ENCODE measurements around the gene DENND6A.
"Not testable (repeated sequence)": the region's sequence is repeated elsewhere in the genome, so short reads cannot be mapped to it uniquely, and the experiment has no call there.

Gene DENND6A, protein sequence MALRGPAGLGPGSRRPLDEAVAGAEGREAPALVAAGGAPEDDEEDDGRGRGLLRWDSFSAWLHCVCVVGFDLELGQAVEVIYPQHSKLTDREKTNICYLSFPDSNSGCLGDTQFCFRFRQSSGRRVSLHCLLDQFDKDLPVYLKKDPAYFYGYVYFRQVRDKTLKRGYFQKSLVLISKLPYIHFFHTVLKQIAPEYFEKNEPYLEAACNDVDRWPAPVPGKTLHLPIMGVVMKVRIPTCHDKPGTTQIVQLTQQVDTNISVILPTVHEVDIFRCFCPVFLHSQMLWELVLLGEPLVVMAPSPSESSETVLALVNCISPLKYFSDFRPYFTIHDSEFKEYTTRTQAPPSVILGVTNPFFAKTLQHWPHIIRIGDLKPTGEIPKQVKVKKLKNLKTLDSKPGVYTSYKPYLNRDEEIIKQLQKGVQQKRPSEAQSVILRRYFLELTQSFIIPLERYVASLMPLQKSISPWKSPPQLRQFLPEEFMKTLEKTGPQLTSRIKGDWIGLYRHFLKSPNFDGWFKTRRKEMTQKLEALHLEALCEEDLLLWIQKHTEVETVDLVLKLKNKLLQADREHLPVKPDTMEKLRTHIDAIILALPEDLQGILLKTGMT

DNA sequence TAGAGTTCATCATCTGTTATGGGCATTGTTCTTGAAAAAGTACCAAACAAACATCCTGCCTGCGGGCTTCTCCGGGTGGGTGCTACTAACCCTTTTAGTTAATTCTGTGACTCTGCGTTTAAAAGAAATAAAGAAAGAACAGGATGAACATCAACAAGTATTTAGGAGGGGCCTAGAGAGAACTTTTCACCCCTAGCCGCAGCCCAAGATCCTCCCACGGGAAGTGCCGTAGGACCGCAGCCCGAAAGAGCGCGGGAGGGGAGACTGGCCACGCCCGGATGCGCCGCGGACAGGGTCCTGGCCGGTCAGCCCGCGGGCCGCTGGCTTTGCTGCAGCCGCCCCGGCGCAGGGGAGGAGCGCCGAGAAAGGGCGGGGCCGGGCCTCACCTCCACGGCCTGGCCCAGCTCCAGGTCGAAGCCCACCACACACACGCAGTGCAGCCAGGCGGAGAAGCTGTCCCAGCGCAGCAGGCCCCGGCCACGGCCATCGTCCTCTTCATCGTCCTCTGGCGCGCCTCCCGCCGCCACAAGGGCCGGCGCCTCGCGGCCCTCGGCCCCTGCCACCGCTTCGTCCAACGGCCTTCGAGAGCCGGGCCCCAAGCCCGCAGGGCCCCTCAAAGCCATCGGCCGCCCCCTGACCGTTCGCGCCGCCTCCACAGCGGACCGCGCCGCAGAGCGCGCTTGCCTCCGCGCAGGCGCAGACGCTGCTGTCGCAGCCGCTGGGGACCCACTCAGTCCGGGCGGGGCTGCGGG is at the start of gene DENND6A:
DENND6A (minus strand) TSS at position 682 of the 752 bp plus-strand sequence; CDS start at position 623, 59 bp downstream.
- peak; percentile 97 for DNase-seq

DNA sequence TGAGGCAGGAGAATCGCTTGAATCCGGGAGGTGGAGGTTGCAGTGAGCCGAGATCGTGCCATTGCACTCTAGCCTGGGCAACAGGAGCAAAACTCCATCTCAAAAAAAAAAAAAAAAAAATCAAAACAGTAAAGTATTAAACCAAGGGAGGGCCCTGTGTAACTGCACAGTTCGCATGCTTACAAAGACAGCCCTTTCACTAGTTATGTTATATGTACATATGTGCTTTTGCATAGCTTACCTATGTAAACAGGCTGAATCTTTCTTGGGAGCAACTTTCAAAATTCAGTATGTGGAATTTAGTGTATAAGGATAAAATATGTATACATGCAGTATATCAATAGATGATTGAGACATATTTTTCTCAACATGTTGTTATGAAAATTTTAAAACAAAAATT is 47.1 kb upstream of the DENND6A start:
- no peak for DNase-seq

DNA sequence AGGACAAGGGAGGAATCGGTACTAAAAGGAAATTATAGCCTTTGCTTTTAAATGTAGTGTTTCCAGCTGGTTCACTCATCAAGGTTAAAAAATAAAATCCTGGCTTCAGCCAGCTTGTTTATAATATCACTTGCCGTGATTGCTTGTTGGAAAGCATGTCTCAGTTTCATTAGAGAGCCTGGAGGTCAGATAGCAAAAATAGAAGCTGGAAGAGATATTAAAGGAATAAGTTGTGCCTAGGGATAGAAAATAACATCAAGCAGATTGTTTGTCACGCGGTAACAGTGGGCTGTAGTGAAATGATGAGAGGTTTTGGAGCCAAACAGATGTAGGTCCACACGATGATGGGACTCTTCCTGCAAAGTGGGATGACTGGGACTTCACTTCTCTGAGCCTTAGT is 45.5 kb upstream of the DENND6A start:
- no peak for DNase-seq

DNA sequence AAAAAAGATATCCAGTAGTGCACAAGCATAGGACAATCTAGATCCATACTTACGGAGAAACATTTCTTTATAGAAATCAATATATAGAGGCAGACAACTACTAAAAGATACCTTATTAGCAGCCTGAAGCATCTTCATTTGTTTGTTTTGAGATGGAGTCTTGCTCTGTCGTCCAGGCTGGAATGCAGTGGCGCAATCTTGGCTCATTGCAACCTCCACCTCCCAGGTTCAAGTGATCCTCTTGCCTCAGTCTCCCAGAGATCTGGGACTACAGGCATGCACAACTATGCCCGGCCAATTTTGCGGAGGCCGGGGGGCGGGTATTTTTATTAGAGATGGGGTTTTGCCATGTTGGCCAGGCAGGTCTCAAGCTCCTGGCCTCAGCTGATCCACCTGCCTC is 45.0 kb upstream of the DENND6A start:
- DNase-seq, result no peak

DNA sequence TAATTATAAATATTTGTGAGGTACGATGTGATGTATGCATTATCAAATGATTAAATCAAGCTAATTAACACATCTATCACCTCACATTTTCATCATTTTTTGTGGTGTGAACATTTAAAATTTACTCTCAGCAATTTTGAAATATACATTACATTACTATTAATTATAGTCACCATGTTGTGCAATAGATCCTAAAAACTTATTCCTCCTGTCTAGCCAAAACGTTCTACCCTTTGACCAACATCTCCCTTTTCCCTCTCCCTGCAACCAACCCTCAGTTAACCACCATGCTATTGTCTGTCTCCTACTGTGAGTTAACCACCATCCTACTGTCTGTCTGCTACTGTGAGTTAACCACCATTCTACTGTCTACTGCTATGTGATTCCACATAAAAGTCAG is 42.5 kb upstream of the DENND6A start:
- no peak for DNase-seq

DNA sequence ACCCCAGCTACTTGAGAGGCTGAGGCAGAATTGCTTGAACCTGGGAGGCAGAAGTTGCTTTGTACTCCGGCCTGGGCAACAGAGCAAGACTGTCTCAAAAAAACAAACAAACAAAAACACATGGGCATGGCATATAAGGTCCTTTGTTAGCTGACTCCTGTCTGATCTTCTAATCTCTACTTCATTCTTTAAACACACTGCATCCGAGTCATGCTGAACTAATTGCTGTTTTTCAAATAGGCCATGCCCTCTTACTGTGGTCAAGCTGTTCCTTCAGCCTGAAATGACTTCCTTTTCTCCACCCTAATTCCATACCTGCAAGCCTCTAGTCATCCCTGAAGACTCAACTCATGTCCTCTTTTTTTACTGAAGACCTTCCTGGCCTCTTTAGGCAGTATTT is 40.9 kb upstream of the DENND6A start:
- no peak for DNase-seq

DNA sequence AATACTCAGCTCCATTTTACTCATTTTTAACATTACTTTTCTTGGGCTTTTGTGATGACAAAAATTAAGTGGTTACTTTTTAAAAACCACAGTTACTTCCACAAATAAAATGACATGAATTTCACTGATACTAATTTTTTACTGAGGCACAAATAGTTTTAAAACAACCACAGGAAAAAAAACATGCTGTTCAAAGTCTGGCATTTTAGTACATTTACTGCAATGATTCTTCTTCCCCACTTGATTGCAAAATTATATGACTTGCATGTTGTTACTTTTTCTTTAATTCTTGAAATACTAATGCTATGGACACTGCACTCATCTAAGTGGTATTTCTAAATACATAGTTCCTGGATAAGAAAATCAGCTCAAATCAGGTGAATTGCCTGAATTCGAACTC is 38.4 kb upstream of the DENND6A start:
- no peak for DNase-seq

DNA sequence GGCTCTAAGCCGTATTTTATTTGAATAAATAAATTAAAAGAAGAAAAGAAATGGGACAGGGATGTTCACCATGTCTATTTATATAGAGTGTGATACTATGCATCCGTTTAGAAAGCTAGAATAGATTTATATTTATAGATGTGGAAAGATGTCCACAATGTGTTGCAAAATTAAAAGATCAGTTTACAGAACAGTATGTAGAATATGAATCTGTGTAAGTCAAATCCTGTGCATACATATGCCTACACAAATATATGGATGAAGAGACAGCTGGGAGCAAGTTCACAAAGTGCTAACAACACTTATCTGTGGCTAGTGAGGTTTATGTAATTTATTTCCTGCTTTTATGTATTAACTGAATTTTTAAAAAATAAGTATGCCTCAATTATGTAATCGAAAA is 37.8 kb upstream of the DENND6A start:
- no peak for DNase-seq

DNA sequence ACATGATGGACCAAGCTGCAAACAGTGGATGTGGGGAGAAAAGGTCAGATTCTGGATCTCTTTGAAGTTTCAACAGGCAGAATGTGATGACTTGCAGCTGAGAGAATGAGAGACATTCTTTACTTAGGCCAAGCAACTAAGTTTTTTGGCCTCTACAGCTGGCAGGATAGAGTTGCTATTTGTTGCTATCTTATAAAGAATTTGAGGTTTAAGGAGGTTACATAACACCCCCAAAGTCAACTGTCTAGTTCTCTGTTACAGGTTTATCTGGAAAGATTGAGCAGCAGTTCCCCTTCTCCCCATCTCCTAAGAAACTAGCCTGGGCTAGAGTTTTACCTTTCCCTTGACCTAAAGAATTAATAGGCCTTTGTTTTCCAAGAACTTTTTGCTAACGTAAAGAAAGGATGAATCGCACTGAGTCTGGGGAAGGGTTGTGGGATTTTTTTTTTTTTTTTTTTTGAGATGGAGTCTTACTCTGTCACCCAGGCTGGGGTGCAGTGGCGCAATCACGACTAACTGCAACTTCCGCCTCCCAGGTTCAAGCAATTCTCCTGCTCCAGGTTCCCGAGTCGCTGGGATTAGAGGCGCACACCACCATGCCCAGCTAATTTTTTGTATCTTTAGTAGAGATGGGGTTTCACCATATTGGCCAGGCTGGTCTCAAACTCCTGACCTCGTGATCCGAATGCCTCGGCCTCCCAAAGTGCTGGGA is 36.6 kb upstream of the DENND6A start:
- DNase-seq, result no peak

DNA sequence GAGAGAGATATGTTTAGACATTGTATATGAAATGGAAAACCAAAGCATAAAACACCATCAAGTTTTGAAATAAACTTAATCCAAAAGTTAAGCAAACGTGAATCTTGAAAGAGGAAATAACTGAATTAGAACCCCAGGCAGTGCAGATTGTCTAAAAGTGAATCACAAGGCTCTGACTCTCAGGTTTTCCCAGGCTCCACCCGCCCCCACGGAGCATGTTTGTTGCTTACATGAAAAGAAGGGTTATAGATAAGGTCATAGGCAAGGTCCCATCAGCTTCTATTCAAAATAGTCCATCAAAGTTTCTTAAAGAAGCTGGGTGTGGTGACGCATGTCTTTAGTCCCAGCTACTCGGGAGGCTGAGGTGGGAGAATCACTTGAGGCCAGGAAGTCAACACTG is 34.2 kb upstream of the DENND6A start:
- no peak for DNase-seq

DNA sequence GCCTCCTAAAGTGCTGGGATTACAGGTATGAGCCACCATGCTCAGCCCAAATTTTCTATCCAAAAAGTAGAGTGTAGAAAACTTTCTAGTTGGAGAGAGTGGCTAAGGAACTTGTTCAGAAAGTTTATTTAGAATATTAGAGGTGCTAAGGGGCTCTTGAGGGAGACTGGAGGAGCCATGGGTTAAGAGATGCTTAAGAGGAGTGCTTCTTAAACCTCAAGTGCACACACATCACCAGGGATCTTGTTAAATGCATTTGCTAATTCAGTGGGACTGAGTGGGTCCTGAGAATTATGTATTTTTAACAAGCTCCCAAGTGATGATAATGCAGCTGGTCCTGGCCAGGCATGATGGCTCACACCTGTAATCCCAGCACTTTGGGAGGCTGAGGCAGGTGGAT is 33.5 kb upstream of the DENND6A start:
- no peak for DNase-seq

DNA sequence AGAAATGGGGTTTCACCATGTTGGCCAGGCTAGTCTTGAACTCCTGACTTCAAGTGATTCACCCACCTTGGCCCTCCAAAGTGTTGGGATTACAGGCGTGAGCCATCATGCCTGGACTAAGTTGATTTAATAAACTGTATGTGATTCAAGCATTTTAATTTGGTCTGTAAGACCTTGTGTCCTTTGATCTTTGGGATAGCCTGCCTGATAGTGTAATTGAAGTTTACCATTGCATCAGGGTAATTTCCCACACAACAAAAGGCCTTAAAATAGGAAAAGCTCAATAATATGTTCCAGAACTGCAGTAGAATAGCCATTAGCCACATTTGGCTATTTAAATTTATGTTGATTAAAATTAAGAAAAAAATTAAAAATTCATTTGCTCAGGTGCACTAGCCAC is 25.2 kb upstream of the DENND6A start:
- DNase-seq, result no peak

DNA sequence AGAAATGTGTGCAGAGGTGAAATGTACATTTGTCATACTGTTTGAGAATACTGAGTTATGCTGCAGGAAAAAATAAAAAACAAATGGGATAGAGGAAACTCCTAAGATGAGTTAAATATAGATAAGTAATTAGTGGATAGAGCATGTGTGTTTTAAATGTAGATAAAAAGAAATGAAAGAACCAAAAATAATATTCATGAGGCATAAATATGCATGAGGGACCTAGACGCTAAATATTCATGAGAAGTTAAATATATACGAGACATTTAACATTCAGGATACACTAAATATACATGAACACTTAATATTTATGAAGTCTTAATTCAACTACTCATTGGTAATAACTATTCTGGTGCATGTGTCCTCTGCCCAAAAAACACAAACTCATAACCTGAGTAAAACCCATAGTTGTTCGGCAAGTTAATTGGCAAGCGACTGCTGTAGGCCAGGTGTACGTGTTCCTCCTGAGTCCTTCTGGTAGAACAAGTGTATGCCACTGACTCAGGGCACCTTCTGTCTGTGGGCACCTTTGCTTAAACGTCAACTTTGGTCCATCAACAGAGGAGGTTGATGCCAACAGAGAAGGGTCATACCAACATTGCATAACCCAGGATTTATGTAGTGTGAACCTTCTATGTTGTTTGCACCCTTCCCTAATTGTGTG is 24.5 kb upstream of the DENND6A start:
- DNase-seq, result no peak

DNA sequence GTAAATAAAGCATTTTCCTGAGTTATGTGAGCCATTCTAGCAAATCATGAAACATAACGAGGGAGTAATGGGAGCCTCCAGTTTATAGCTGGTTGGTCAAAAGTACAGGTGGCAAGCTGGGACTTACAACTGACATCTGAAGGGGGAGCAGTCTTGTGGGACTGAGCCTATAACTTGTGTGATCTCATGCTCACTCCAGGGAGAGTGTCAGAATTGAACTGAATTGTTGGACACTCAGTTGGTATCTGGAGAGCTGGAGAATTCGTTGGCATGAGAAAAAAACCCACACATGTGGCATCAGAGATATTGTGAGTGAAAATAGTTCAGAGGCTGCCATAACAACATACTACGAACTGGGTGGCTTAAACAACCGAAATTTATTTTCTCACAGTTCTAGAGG is 22.8 kb upstream of the DENND6A start:
- no peak for DNase-seq

DNA sequence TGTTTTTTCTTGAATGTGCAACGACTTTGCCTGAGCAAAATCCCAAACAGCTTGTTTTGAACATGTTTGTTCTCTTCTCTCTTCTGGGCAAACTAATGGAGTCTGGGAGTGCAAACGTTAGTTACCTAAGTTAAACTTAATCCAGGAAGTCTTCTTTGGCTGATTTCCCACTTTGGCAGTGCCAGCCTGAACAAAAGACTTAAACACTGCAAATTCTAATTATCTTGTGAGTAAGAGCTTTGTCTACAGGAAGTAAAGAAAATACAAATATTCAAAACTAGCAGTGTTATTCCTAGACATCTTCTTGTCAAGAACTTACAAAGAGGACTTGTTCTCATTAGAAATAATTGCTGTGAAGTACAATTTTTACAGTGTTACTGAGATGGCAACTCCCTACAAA is 16.7 kb upstream of the DENND6A start:
- DNase-seq, result no peak

DNA sequence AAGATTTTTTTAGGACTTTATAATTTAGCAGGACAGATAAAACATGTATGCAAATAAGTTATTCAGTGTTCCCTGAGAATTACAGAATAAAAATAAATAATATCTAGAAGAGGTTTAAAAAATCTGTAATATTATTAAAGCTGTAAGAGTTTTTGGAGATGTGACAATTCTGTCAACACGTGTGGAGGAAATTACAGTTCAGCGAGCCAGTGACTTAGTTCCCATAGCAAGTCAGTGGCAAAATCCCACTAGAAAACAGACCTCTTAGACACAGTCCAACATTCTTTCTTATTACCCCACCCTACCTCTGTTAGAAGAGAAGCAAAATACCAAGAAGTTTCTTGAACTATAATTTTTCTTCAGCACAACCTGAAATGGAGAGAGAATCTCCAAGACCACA is 16.2 kb upstream of the DENND6A start:
- no peak for DNase-seq

DNA sequence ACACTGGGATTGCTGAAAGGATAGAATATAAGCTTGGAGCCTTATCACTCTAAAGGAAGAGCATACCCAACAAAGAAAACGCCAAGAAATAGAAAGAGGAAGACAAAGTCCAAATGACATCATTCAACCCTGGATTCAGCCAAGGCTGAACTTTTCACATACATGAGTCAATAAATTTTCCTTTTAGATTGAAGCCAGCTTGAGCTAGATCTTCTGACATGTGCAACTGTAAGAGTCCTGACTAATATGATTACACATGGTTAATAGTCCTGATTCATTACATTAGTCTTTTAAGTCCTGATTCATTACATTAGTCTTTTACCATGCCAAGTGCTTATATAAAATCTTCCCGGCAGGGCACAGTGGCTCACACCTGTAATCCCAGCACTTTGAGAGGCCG is 13.6 kb upstream of the DENND6A start:
- DNase-seq, result no peak

DNA sequence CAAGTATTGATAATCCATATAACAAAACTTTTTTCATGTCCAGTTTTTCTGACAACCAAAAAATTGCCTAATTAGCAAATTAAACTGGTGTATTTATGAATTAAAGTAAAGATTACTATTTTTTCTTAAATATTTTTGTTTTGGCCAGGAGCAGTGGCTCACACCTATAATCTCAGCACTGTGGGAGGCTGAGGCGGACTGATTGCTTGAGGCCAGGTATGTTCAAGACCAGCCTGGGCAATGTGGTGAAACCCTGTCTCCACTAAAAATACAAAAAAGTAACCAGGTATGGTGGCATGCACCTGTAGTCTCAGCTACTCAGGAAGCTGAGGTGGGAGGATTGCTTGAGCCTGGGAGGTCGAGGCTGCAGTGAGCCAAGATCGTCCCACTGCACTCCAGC is 12.5 kb upstream of the DENND6A start:
- DNase-seq, result not testable (repeated sequence)

DNA sequence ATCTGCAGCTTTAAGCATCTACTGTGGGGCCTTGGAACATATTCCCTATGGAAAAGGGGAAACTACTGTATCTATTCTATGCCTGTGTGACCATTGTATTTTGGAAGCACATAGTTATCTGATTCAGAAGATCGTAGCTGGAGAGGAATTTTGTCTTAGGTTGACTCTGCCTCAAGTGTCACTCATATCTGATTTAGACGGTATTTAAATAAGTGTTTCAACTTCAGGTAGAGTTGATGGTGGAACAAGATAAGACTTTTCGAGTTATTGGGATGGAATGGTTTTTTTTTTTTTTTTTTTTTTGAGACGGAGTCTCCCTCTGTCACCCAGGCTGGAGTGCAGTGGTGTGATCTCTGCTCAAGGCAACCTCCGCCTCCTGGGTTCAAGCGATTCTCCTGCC is 8.9 kb upstream of the DENND6A start:
- no peak for DNase-seq

DNA sequence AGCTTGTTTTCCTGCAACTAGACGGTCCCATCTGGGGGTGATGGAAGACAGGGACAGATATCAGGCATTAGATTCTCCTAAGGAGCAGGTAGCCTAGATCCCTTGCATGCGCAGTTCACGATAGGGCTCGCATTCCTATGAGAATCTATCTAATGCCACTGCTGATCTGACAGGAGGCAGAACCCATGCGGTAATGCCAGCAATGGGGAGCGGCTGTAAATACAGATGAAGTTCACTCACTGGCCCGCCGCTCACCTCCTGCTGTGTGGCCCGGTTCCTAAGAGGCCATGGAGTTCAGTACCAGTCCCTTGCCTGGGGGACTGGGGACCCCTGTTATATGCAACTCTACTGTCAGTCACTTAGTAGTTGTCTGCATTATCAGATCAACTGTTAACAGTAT is 7.9 kb upstream of the DENND6A start:
- no peak for DNase-seq

DNA sequence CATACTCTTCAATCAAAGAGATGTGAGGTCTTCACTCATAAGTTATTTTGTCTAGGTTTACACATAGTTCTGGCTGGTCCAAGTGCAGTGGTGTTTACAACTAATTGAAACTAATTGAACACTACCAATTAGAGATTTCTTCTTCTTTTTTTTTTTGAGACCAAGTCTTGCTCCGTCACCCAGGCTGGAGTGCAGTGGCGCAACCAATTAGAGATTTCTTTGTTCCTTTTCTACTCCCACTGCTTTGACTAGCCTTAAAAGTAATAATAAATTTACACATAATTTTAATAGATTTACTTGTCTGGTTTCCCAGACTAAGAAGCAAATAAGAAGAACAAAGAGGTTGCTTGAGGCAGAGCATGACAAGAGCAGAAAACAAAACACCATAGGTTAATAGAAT is 6.7 kb upstream of the DENND6A start:
- DNase-seq, result no peak

DNA sequence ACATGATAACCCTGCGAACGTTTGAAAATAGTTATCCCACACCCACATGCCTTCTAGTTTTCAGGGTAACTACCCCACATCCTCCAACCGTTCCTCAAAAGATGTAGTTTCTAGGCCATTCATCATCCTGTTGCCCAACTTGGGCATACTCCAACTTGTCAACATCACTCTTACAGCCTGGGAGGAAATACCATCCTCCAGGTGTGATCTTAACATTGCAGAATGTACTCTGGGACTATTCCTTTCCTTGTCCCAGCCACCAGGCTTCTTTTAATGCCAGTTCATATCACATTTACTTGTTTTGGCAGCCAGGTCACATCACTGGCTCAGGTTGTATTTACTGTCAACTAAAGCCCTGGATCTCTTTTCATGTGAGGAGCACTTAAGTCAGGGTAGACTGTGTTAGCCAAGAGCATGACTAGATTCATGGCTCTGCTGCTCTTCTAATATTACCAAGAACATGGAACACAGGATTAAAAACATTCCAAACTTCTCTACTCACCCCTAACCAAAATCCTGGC is 4.0 kb upstream of the DENND6A start:
- no peak for DNase-seq

DNA sequence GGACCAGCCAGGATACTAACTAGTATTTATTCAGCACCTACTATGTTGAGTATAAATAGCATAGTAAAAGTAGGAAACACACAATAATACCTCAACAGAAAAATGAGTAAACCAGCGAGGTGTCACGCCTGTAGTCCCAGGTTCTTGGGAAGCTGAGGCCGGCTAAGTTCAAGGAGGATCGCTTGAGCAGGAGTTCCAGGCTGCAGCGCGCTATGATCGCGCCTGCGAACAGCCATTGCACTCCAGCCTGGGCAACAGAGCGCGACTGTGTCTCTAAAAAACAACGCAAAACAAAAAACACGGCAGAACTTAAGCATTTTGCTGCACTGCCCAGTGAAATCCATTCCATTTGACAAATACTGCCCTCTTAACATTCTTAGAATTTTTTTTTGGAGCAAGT is 1.3 kb upstream of the DENND6A start:
- no peak for DNase-seq

Measured in activated CD8-positive, alpha-beta memory T cell treated with anti-CD3 and anti-CD28 coated beads, Interleukin-2, amount 50 U/mL, for 48 hours (primary cell).